Body of pancreas (tissue), 4 donors: ENCODE results near the gene DGCR8. TPM values are rescaled to one million over a fixed set of nuclear protein-coding genes. Genes with fewer than 3 reads are reported as not detected.
"Not testable (repeated sequence)": the region's sequence is repeated elsewhere in the genome, so short reads cannot be mapped to it uniquely, and the experiment has no call there.

ENCODE experiments used
- ATAC-seq: fragments of 150-250 bp; one replicate; pipeline ENCODE4 v1.9.1; 2016
- DNase-seq, 4 donors: peaks; one replicate each; pipeline ENCODE4 v3.0.0-alpha.2; 2019
- H3K27ac ChIP-seq, 4 donors: fragments of 200-600 bp; sonication (generic); 1 replicate in 3 of 4; 2 replicates in 1 of 4; pipeline versions ENCODE4 v1.5.1 to v1.6.1; 2016 to 2019; ENCODE audit warnings: mild to moderate bottlenecking in 1 of 4, mixed read lengths in 1 of 4, moderate library complexity in 1 of 4
- H3K27me3 ChIP-seq, 2 donors: fragments of 200-600 bp; sonication (generic); one replicate each; pipeline ENCODE4 v1.6.0; 2016; ENCODE audit warnings: mild to moderate bottlenecking in 1 of 2
- H3K36me3 ChIP-seq, 2 donors: fragments of 200-600 bp; sonication (generic); replicated peaks in 1 of 2; 2 replicates each; pipeline ENCODE4 v1.5.1; 2016; ENCODE audit warnings: low read depth in 2 of 2; ENCODE audit not compliant: insufficient read depth in 1 of 2
- H3K4me1 ChIP-seq: fragments of 200-600 bp; sonication (generic); one replicate; pipeline ENCODE4 v1.6.0; 2016
- H3K4me3 ChIP-seq, 2 donors: fragments of 200-600 bp; sonication (generic); 1 replicate in 1 of 2; 2 replicates in 1 of 2; pipeline ENCODE4 v1.5.1; 2016 to 2019
- H3K9me3 ChIP-seq, 3 donors: fragments of 200-600 bp; sonication (generic); 1 replicate in 2 of 3; 2 replicates in 1 of 3; pipeline ENCODE4 v1.5.1; 2016
- CTCF ChIP-seq, 7 experiments: fragments of 450-650 bp in 4 of 7; fragments of 200-600 bp in 3 of 7; sonication (generic) in 3 of 7; IDR thresholded peaks; one replicate each; pipeline ENCODE4 v1.5.1; 2016 to 2019; ENCODE audit warnings: antibody characterized with exemption in 7 of 7
- POLR2A ChIP-seq, 3 donors: fragments of 450-650 bp; IDR thresholded peaks; one replicate each; pipeline ENCODE4 v1.6.1; 2016; ENCODE audit warnings: antibody characterized with exemption in 3 of 3, mild to moderate bottlenecking in 2 of 3
- WGBS, 2 donors: methylation state at CpG; one replicate each; pipeline ENCODE4 v1.1.5; 2017; 5-methylcytosine and 5-hydroxymethylcytosine counted together
- intact Hi-C: fragments of 100-400 bp; cut with DNase I; formaldehyde crosslinking; loops from one replicate; pipeline ENCODE4 v1.15.1; 2023
- total RNA-seq, 2 donors: library from RNA; depleted of rRNA; stranded (reverse); fragments of >200 nt; gene quantifications; one replicate each; pipeline ENCODE4 v1.1.0, GENCODE V29; 2016

The DGCR8 gene
- total RNA-seq, 2 donors from 2014 or later: 25.7 to 53.4 TPM

- Histone ChIP-seq H3K9me3 (no peaks in the 10 kb centered on the region), H3K4me1 (no peaks in the 10 kb centered on the region), H3K4me3 (no peak overlapping the region), H3K36me3 (peaks cover 0 to 7% of the 10 kb centered on the region in 2 donors), H3K27ac (no peak overlapping the region), H3K27me3 (no peaks in the 10 kb centered on the region)
- 93 to 95% methylated on average over 9 to 18 of the region's 18 CpGs for WGBS, 2 donors
- no peak for TF ChIP-seq CTCF (IDR thresholded peaks at IDR 0.05)
- TF ChIP-seq POLR2A (IDR thresholded peaks at IDR 0.05): no peak
- intact Hi-C loops: no loop called here
- ATAC-seq (no peak), DNase-seq (no peak)
These were observed 15.3 kb upstream of the DGCR8 start for GRCh38 chr22:20064545-20065262.

GRCh38 chr22:20065896-20066616 is 14.0 kb upstream of the DGCR8 start:
- DNase-seq: no peak
- WGBS, 2 donors: 84 to 86% methylated on average over 7 to 14 of the region's 14 CpGs
- no peak for TF ChIP-seq POLR2A (IDR thresholded peaks at IDR 0.05)
- no peak for TF ChIP-seq CTCF (IDR thresholded peaks at IDR 0.05)

GRCh38 chr22:20066617-20067383 is 13.2 kb upstream of the DGCR8 start:
- Histone ChIP-seq H3K9me3 (no peaks in the 10 kb centered on the region), H3K4me3 (no peak overlapping the region), H3K4me1 (no peaks in the 10 kb centered on the region), H3K27me3 (no peaks in the 10 kb centered on the region), H3K36me3 (peaks cover 0 to 1% of the 10 kb centered on the region in 2 donors), H3K27ac (no peak overlapping the region)
- ATAC-seq (no peak), DNase-seq (no peak)
- intact Hi-C loops: no loop called here
- TF ChIP-seq CTCF (IDR thresholded peaks at IDR 0.05): no peak
- TF ChIP-seq POLR2A (IDR thresholded peaks at IDR 0.05): no peak
- 94 to 95% methylated on average over 8 to 10 of the region's 11 CpGs for WGBS, 2 donors

More at GRCh38 chr22:20065896-20066616, 14.0 kb upstream of the DGCR8 start:
- Histone ChIP-seq H3K27ac (no peak overlapping the region), H3K4me1 (no peaks in the 10 kb centered on the region), H3K36me3 (peaks cover 0 to 7% of the 10 kb centered on the region in 2 donors), H3K9me3 (no peaks in the 10 kb centered on the region), H3K27me3 (no peaks in the 10 kb centered on the region), H3K4me3 (no peak overlapping the region)
- no peak for ATAC-seq
- intact Hi-C loops: no loop called here

- DNase-seq: not testable (repeated sequence)
These were observed 12.7 kb upstream of the DGCR8 start for GRCh38 chr22:20067384-20067682.

GRCh38 chr22:20068640-20069039 is 11.4 kb upstream of the DGCR8 start:
- no peaks in the 10 kb centered on the region for H3K9me3 ChIP-seq
- no peak for DNase-seq
- H3K27ac ChIP-seq: no peak overlapping the region
- H3K4me3 ChIP-seq: no peak overlapping the region
- H3K4me1 ChIP-seq: no peaks in the 10 kb centered on the region
- no peak for TF ChIP-seq CTCF (IDR thresholded peaks at IDR 0.05)
- TF ChIP-seq POLR2A (IDR thresholded peaks at IDR 0.05): no peak
- no peaks in the 10 kb centered on the region for H3K27me3 ChIP-seq
- H3K36me3 ChIP-seq: no peaks in the 10 kb centered on the region
- no peak for ATAC-seq
- WGBS, 2 donors: 94 to 95% methylated on average over 7 of the region's 7 CpGs
- intact Hi-C loops: no loop called here

More at GRCh38 chr22:20067384-20067682, 12.7 kb upstream of the DGCR8 start:
- H3K9me3 ChIP-seq, H3K4me3 ChIP-seq, H3K4me1 ChIP-seq, intact Hi-C loops, ATAC-seq, H3K27me3 ChIP-seq, H3K36me3 ChIP-seq, H3K27ac ChIP-seq: not testable (repeated sequence)
- WGBS, 2 donors: 97% methylated on average over 3 of the region's 3 CpGs
